Endodermal cell (in vitro differentiated cells): ENCODE data around the gene C19orf67. TPM values are rescaled to one million over a fixed set of nuclear protein-coding genes. Genes with fewer than 3 reads are reported as not detected.

ENCODE experiments used
- DNase-seq: peaks from one replicate; pipeline ENCODE4 v3.0.0-alpha.2; 2017
- H3K27ac ChIP-seq: 2 replicates; pipeline ENCODE4 v1.5.1; 2013; ENCODE audit warnings: mild to moderate bottlenecking, low read depth, low read length, moderate library complexity
- H3K27me3 ChIP-seq: 2 replicates; pipeline ENCODE4 v1.6.1; 2013; ENCODE audit warnings: mild to moderate bottlenecking, low read length, moderate library complexity; ENCODE audit not compliant: insufficient read depth, control insufficient read depth, poor library complexity, severe bottlenecking
- H3K36me3 ChIP-seq: 2 replicates; pipeline ENCODE4 v1.7.0; 2013; ENCODE audit warnings: mild to moderate bottlenecking, low read length, moderate library complexity; ENCODE audit not compliant: control insufficient read depth, insufficient read depth
- H3K4me1 ChIP-seq: one replicate; pipeline ENCODE4 v1.7.0; 2013; ENCODE audit warnings: low read length; ENCODE audit not compliant: control insufficient read depth, insufficient read depth
- H3K4me3 ChIP-seq: 2 replicates; pipeline ENCODE4 v1.5.1; 2013; ENCODE audit warnings: mild to moderate bottlenecking, low read length, moderate library complexity
- H3K9ac ChIP-seq: 2 replicates; pipeline ENCODE4 v1.6.1; 2013; ENCODE audit warnings: mild to moderate bottlenecking, low read length, moderate library complexity; ENCODE audit not compliant: poor library complexity, severe bottlenecking; ENCODE audit errors: extremely low read depth
- H3K9me3 ChIP-seq: 2 replicates; pipeline ENCODE4 v1.6.1; 2013; ENCODE audit warnings: mild to moderate bottlenecking, low read length, moderate library complexity; ENCODE audit not compliant: control insufficient read depth
- H3K27ac Mint-ChIP-seq: 2 replicates; pipeline ENCODE4 v1.8.0; 2020; ENCODE audit warnings: mixed read lengths
- H3K27me3 Mint-ChIP-seq: 2 replicates; pipeline ENCODE4 v1.8.0; 2021; ENCODE audit warnings: mild to moderate bottlenecking, mixed read lengths; ENCODE audit not compliant: insufficient read depth
- H3K36me3 Mint-ChIP-seq: 2 replicates; pipeline ENCODE4 v1.8.0; 2020; ENCODE audit warnings: low read depth, mixed read lengths
- H3K4me1 Mint-ChIP-seq: 2 replicates; pipeline ENCODE4 v1.8.0; 2020; ENCODE audit warnings: mixed read lengths
- H3K4me3 Mint-ChIP-seq: 2 replicates; pipeline ENCODE4 v1.8.0; 2020; ENCODE audit warnings: mild to moderate bottlenecking, moderate library complexity, mixed read lengths
- H3K9me3 Mint-ChIP-seq: 2 replicates; pipeline ENCODE4 v1.8.0; 2020; ENCODE audit warnings: mild to moderate bottlenecking, mixed read lengths
- WGBS, 2 experiments: methylation state at CpG; one replicate each; pipeline versions ENCODE4 v1.1.5 to v1.1.7; 2013; ENCODE audit warnings: missing lambda C conversion rate in 2 of 2, mixed read lengths in 1 of 2; ENCODE audit not compliant: insufficient coverage in 1 of 2, insufficient read length in 1 of 2; 5-methylcytosine and 5-hydroxymethylcytosine counted together
- total RNA-seq, 2 donors: library from RNA; stranded (reverse); fragmentation: NEBNext Ultra II Directional in 1 of 2; extraction: Animal tissue kit (Norgen Biotek cat#: 25700) in 1 of 2; gene quantifications; 2 replicates in 1 of 2; 3 replicates in 1 of 2; pipeline ENCODE4 v1.2.1, GENCODE V29; 2021
- TF ChIP-seq, protein P1 (sequence below): fragments of 200-600 bp; sonication (generic); conservative IDR thresholded peaks from 2 replicates; pipeline ENCODE4 v1.5.0; 2021; ENCODE audit warnings: antibody characterized with exemption, mild to moderate bottlenecking

Gene C19orf67
- total RNA-seq, 2 donors from 2014 or later: 0.73 to 1.1 TPM

DNA sequence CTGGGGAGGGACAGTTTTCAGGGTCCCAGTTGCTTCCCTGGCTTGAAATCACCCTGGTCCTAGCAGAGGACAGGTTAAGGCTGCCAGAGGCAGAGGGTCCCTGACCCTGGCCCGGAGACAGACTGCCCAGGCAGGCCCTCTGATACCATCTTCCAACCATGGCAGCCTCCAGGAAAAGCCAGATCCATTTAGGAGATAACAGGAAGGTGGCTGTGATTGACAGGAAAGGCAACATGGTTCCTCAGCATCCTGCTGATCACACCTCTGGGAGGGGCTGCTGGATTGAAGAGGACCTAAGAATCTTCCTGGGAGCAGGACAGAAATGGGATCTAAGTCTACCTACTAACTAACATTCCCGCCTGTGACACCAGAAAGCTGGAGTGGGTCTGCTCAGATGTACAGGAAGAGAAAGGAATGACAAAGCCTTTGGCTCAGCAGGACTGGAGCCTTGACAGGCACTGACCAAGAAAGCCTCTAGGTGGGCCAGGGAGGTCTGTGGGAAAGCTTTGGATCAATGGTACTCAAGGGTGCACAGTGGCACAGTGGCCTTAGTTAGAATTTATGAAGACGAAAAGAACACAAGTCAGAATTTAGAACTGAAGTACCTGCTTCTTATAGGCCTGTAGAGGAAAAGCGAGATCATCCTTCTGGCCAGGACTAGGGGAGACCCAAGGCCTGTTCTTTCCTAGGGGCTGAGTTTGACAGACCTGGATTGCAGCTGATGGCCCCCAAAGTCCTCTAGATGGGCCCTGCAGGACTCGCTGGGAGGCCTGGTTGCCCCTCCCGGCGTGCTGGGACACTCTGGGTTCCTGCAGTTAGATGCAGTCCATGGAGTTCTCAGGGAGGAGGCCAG is 34.3 kb upstream of the C19orf67 start:
- H3K4me1 Mint-ChIP-seq: peaks cover 16% of the 10 kb centered on the region
- peaks cover 13% of the 10 kb centered on the region for H3K36me3 ChIP-seq
- no peak for DNase-seq
- H3K4me3 ChIP-seq: no peak overlapping the region
- no peaks in the 10 kb centered on the region for H3K27me3 Mint-ChIP-seq
- H3K27ac Mint-ChIP-seq: no peak overlapping the region
- H3K27me3 ChIP-seq: no peaks in the 10 kb centered on the region
- H3K36me3 Mint-ChIP-seq: peaks cover 21% of the 10 kb centered on the region
- no peak overlapping the region for H3K27ac ChIP-seq
- 97% methylated on average over 5 to 7 of the region's 7 CpGs for WGBS, 2 experiments
- no peaks in the 10 kb centered on the region for H3K9me3 ChIP-seq
- peaks cover 4% of the 10 kb centered on the region for H3K4me1 ChIP-seq
- no peak overlapping the region for H3K9ac ChIP-seq
- H3K9me3 Mint-ChIP-seq: no peaks in the 10 kb centered on the region
- H3K4me3 Mint-ChIP-seq: no peak overlapping the region
- TF ChIP-seq, protein P1, sequence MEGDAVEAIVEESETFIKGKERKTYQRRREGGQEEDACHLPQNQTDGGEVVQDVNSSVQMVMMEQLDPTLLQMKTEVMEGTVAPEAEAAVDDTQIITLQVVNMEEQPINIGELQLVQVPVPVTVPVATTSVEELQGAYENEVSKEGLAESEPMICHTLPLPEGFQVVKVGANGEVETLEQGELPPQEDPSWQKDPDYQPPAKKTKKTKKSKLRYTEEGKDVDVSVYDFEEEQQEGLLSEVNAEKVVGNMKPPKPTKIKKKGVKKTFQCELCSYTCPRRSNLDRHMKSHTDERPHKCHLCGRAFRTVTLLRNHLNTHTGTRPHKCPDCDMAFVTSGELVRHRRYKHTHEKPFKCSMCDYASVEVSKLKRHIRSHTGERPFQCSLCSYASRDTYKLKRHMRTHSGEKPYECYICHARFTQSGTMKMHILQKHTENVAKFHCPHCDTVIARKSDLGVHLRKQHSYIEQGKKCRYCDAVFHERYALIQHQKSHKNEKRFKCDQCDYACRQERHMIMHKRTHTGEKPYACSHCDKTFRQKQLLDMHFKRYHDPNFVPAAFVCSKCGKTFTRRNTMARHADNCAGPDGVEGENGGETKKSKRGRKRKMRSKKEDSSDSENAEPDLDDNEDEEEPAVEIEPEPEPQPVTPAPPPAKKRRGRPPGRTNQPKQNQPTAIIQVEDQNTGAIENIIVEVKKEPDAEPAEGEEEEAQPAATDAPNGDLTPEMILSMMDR: peak; percentile 16

DNA sequence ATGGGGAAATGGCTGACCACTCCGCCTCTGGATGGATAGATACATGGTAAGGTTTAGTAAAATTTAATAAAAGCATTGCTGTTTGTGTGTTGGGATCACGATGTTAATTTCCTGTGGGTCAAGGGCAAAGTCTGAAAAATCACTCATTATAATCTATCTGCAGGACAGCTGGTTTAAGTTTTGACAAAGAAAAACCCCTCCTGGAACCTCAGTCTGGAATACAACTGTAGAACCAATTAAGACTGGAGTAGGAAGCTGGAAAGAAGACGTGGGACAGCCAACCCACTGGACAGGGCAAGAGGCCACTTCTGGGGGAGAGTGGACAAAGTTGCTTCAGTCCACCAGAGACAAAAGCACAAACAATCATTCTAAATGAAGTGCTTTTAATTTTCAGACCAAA is 33.6 kb upstream of the C19orf67 start:
- TF ChIP-seq, protein P1: no peak
- Histone ChIP-seq H3K27ac (peak overlapping the region; percentile 26), H3K9ac (no peak overlapping the region), H3K4me1 (peaks cover 4% of the 10 kb centered on the region), H3K9me3 (no peaks in the 10 kb centered on the region), H3K4me3 (peak overlapping the region; percentile 86), H3K27me3 (no peaks in the 10 kb centered on the region), H3K36me3 (peaks cover 6% of the 10 kb centered on the region)
- Mint-ChIP-seq H3K27me3 (no peaks in the 10 kb centered on the region), H3K27ac (peak overlapping the region; percentile 94), H3K4me3 (peak overlapping the region; percentile 72), H3K4me1 (peaks cover 16% of the 10 kb centered on the region), H3K36me3 (peaks cover 14% of the 10 kb centered on the region), H3K9me3 (no peaks in the 10 kb centered on the region)
- DNase-seq: no peak
- WGBS, 2 experiments: 90 to 94% methylated on average over 2 to 3 of the region's 3 CpGs

DNA sequence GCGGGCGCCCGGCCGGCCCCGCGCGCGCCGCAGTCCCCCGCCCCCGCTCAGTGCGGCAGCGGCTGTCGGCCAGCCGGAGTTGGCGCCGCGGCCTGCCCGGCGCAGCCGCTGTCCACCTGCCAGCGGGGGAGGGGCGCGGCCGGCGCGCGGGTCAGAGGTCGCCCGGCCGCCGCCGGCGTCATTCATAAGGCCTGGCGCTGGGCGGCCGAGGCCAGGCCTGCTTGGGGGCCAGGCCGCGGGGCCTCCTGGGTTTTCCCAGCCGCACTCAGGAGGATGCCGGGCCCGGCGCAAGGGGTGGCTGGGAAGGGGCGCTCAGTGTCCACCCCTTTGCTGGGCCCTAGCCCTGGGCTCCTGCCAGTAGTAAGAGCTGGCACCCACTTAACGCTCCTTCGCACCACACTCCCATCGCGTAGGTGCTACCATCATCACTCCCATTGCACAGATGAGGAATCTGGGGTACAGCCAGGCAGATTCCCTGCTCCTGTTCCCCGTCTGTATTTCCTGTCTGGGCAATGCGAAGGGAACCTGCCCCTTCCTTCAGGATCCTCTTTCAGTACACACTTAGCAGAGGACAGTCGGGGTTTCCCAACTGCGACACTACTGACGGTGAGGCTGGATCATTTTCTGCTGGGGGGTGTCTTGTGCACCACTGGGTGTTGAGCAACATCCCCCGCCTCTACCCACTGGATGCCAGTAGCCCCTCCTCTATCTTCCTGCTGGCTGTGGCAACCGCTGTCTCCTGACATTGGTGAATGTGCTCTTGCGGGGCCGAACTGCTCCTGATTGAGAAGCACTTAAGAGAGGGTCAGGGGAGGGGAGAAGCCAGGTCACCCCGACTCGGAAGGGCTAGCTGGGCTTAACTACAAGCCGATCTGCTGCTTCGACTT is 32.8 kb upstream of the C19orf67 start:
- Histone ChIP-seq H3K27ac (peak overlapping the region; percentile 76), H3K27me3 (no peaks in the 10 kb centered on the region), H3K9ac (peak overlapping the region; percentile 72), H3K4me3 (peak overlapping the region; percentile 86), H3K4me1 (peaks cover 5% of the 10 kb centered on the region), H3K9me3 (no peaks in the 10 kb centered on the region), H3K36me3 (peaks cover 4% of the 10 kb centered on the region)
- H3K9me3 Mint-ChIP-seq: no peaks in the 10 kb centered on the region
- H3K36me3 Mint-ChIP-seq: peaks cover 14% of the 10 kb centered on the region
- TF ChIP-seq, protein P1: no peak
- no peak for DNase-seq
- peak overlapping the region; percentile 72 for H3K4me3 Mint-ChIP-seq
- 18 to 34% methylated on average over 28 to 61 of the region's 61 CpGs for WGBS, 2 experiments
- peak overlapping the region; percentile 94 for H3K27ac Mint-ChIP-seq
- no peaks in the 10 kb centered on the region for H3K27me3 Mint-ChIP-seq
- peaks cover 16% of the 10 kb centered on the region for H3K4me1 Mint-ChIP-seq
